HEK293 (cell line): ENCODE results near the gene GAL.

Experiments
- CTCF ChIA-PET: fragments of 350-600 bp; formaldehyde crosslinking; extraction: SDS; loops from one replicate; lab custom pipeline; 2021; ENCODE audit warnings: antibody characterized with exemption; lab: Yijun Ruan, JAX
- POLR2A ChIA-PET: fragments of 300-600 bp; formaldehyde crosslinking; extraction: SDS; loops from one replicate; lab custom pipeline; 2020; ENCODE audit warnings: antibody characterized with exemption, inconsistent platforms; lab: Yijun Ruan, JAX
- H3K27ac ChIP-seq: fragments of 200-500 bp; sonication (Bioruptor generic); 2 replicates; pipeline ENCODE4 v1.5.1; 2014; ENCODE audit warnings: low read depth, low read length, control low read depth, inconsistent platforms; ENCODE audit errors: extremely low read depth
- H3K36me3 ChIP-seq, 2 experiments: fragments of 200-500 bp in 1 of 2; sonication (Bioruptor generic) in 1 of 2; 1 replicate in 1 of 2; 2 replicates in 1 of 2; pipeline ENCODE4 v1.5.1; 2014 to 2017; ENCODE audit warnings: inconsistent platforms in 2 of 2, low read length in 2 of 2; ENCODE audit not compliant: control insufficient read depth in 2 of 2, insufficient read depth in 1 of 2
- H3K4me1 ChIP-seq: fragments of 200-500 bp; sonication (Bioruptor generic); 2 replicates; pipeline ENCODE4 v1.5.1; 2014; ENCODE audit warnings: mild to moderate bottlenecking, low read length, inconsistent platforms; ENCODE audit not compliant: control insufficient read depth, insufficient read depth
- H3K4me3 ChIP-seq: 2 replicates; pipeline ENCODE4 v1.5.1; 2011; ENCODE audit warnings: low read depth, mild to moderate bottlenecking, control low read depth, low read length, moderate library complexity
- H3K9me3 ChIP-seq: fragments of 200-500 bp; sonication (Bioruptor generic); 2 replicates; pipeline ENCODE4 v1.5.1; 2014; ENCODE audit warnings: low read depth, low read length, inconsistent platforms; ENCODE audit not compliant: control insufficient read depth, insufficient read depth
- BCL11A ChIP-seq: fragments of 450-650 bp; formaldehyde crosslinking; IDR thresholded peaks from 2 replicates; pipeline ENCODE4 v1.5.1; 2016; ENCODE audit warnings: low read depth, missing biosample characterization, missing genetic modification characterization
- FEZF1 ChIP-seq: fragments of 450-650 bp; formaldehyde crosslinking; IDR thresholded peaks from 2 replicates; pipeline ENCODE4 v1.5.1; 2016; ENCODE audit warnings: missing biosample characterization, missing genetic modification characterization
- HOXA7 ChIP-seq: sonication (generic); formaldehyde crosslinking; IDR thresholded peaks from 2 replicates; pipeline ENCODE4 v1.8.1; 2022; ENCODE audit warnings: missing genetic modification reagents, borderline replicate concordance
- KLF1 ChIP-seq: fragments of 450-650 bp; formaldehyde crosslinking; IDR thresholded peaks from 2 replicates; pipeline ENCODE4 v1.5.1; 2016; ENCODE audit warnings: missing biosample characterization, missing genetic modification characterization
- KLF10 ChIP-seq: fragments of 450-650 bp; IDR thresholded peaks from 2 replicates; pipeline ENCODE4 v1.5.1; 2018; ENCODE audit warnings: missing biosample characterization, mild to moderate bottlenecking, missing genetic modification characterization
- SCRT1 ChIP-seq: fragments of 450-650 bp; formaldehyde crosslinking; IDR thresholded peaks from 2 replicates; pipeline ENCODE4 v1.5.1; 2016; ENCODE audit warnings: missing biosample characterization, missing genetic modification characterization, borderline replicate concordance
- SCRT2 ChIP-seq: fragments of 450-650 bp; formaldehyde crosslinking; IDR thresholded peaks from 2 replicates; pipeline ENCODE4 v1.5.1; 2016; ENCODE audit warnings: missing biosample characterization, missing genetic modification characterization
- TSHZ1 ChIP-seq: fragments of 450-650 bp; formaldehyde crosslinking; IDR thresholded peaks from 2 replicates; pipeline ENCODE4 v1.5.1; 2016; ENCODE audit warnings: missing biosample characterization, missing genetic modification characterization, borderline replicate concordance
- ZBTB44 ChIP-seq: fragments of 450-650 bp; IDR thresholded peaks from 2 replicates; pipeline ENCODE4 v1.5.1; 2018; ENCODE audit warnings: missing biosample characterization, mild to moderate bottlenecking, missing genetic modification characterization
- ZBTB48 ChIP-seq: fragments of 450-650 bp; formaldehyde crosslinking; IDR thresholded peaks from 2 replicates; pipeline ENCODE4 v1.5.1; 2016; ENCODE audit warnings: missing biosample characterization, missing genetic modification characterization
- ZNF155 ChIP-seq: fragments of 450-650 bp; formaldehyde crosslinking; IDR thresholded peaks from 2 replicates; pipeline ENCODE4 v1.5.1; 2016; ENCODE audit warnings: missing biosample characterization, missing genetic modification characterization
- ZNF157 ChIP-seq: fragments of 450-650 bp; formaldehyde crosslinking; IDR thresholded peaks from 2 replicates; pipeline ENCODE4 v1.5.1; 2016; ENCODE audit warnings: missing biosample characterization, missing genetic modification characterization
- ZNF350 ChIP-seq: fragments of 450-650 bp; formaldehyde crosslinking; IDR thresholded peaks from 2 replicates; pipeline ENCODE4 v1.5.0; 2017; ENCODE audit warnings: missing biosample characterization, mild to moderate bottlenecking, missing genetic modification characterization
- ZNF366 ChIP-seq: fragments of 450-650 bp; formaldehyde crosslinking; conservative IDR thresholded peaks from 2 replicates; pipeline ENCODE4 v1.5.1; 2016; ENCODE audit warnings: missing biosample characterization, missing genetic modification characterization
- ZNF561 ChIP-seq: fragments of 450-650 bp; IDR thresholded peaks from 2 replicates; pipeline ENCODE4 v1.5.1; 2018; ENCODE audit warnings: missing biosample characterization, missing genetic modification characterization, borderline replicate concordance
- ZNF621 ChIP-seq: fragments of 450-650 bp; formaldehyde crosslinking; IDR thresholded peaks from 2 replicates; pipeline ENCODE4 v1.5.1; 2017; ENCODE audit warnings: missing biosample characterization, missing genetic modification characterization
- TF ChIP-seq, protein P1 (sequence below): sonication (generic); formaldehyde crosslinking; IDR thresholded peaks from 2 replicates; pipeline ENCODE4 v1.8.1; 2022; ENCODE audit warnings: mild to moderate bottlenecking, moderate library complexity, missing genetic modification reagents
- TF ChIP-seq, protein P2 (sequence below): fragments of 450-650 bp; formaldehyde crosslinking; conservative IDR thresholded peaks from 2 replicates; pipeline ENCODE4 v1.5.1; 2016; ENCODE audit warnings: low read depth, missing biosample characterization, missing genetic modification characterization
- TF ChIP-seq, protein P3 (sequence below): fragments of 450-650 bp; formaldehyde crosslinking; IDR thresholded peaks from 2 replicates; pipeline ENCODE4 v1.5.1; 2016; ENCODE audit warnings: missing biosample characterization, missing genetic modification characterization, low read depth
- TF ChIP-seq, protein P4 (sequence below): fragments of 450-650 bp; formaldehyde crosslinking; IDR thresholded peaks from 2 replicates; pipeline ENCODE4 v1.5.1; 2016; ENCODE audit warnings: missing biosample characterization, missing genetic modification characterization

The GAL gene

DNA sequence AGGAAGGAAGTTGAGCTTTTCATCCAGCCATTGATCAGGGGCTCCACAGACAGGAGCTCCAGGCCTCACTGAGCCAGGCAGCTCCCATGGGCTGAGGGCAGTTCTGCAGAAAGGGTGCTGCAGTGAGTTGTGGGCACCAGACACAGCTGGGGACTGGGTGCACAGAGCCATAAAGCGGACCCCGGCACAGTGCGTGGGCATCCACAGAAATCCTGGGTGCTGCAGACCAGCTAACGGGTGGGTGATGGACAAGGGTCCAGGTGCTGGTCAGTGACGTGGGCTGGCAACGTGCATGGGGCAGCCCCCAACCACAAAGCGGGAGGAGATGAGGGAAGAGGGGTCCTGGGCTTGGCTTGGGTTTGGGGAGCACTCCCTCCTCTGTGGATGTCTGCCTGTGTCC, 19.4 kb upstream of the GAL start:
- ChIA-PET POLR2A (no interaction called here), CTCF (no interaction called here)
- Histone ChIP-seq H3K4me3 (no peak overlapping the region), H3K36me3 (no peaks in the 10 kb centered on the region), H3K27ac (no peak overlapping the region), H3K4me1 (no peaks in the 10 kb centered on the region), H3K9me3 (no peaks in the 10 kb centered on the region)
- TF ChIP-seq ZBTB44 (tag by site-specific recombination) (no peak), KLF10 (no peak), TSHZ1 (no peak), ZNF621 (tag by site-specific recombination) (no peak), ZNF157 (tag by site-specific recombination) (no peak), SCRT2 (tag by site-specific recombination) (no peak), KLF1 (tag by site-specific recombination) (no peak), ZNF350 (tag by site-specific recombination) (no peak), HOXA7 (CRISPR knock-in tag) (no peak), ZNF155 (tag by site-specific recombination) (no peak), BCL11A (no peak), ZBTB48 (tag by site-specific recombination) (no peak), SCRT1 (tag by site-specific recombination) (no peak), FEZF1 (tag by site-specific recombination) (no peak), ZNF366 (tag by site-specific recombination) (no peak), ZNF561 (tag by site-specific recombination) (no peak)
- TF ChIP-seq, protein P1, sequence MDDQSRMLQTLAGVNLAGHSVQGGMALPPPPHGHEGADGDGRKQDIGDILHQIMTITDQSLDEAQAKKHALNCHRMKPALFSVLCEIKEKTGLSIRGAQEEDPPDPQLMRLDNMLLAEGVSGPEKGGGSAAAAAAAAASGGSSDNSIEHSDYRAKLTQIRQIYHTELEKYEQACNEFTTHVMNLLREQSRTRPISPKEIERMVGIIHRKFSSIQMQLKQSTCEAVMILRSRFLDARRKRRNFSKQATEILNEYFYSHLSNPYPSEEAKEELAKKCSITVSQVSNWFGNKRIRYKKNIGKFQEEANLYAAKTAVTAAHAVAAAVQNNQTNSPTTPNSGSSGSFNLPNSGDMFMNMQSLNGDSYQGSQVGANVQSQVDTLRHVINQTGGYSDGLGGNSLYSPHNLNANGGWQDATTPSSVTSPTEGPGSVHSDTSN: no peak
- TF ChIP-seq, protein P2, sequence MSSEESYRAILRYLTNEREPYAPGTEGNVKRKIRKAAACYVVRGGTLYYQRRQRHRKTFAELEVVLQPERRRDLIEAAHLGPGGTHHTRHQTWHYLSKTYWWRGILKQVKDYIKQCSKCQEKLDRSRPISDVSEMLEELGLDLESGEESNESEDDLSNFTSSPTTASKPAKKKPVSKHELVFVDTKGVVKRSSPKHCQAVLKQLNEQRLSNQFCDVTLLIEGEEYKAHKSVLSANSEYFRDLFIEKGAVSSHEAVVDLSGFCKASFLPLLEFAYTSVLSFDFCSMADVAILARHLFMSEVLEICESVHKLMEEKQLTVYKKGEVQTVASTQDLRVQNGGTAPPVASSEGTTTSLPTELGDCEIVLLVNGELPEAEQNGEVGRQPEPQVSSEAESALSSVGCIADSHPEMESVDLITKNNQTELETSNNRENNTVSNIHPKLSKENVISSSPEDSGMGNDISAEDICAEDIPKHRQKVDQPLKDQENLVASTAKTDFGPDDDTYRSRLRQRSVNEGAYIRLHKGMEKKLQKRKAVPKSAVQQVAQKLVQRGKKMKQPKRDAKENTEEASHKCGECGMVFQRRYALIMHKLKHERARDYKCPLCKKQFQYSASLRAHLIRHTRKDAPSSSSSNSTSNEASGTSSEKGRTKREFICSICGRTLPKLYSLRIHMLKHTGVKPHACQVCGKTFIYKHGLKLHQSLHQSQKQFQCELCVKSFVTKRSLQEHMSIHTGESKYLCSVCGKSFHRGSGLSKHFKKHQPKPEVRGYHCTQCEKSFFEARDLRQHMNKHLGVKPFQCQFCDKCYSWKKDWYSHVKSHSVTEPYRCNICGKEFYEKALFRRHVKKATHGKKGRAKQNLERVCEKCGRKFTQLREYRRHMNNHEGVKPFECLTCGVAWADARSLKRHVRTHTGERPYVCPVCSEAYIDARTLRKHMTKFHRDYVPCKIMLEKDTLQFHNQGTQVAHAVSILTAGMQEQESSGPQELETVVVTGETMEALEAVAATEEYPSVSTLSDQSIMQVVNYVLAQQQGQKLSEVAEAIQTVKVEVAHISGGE: no peak
- TF ChIP-seq, protein P3, sequence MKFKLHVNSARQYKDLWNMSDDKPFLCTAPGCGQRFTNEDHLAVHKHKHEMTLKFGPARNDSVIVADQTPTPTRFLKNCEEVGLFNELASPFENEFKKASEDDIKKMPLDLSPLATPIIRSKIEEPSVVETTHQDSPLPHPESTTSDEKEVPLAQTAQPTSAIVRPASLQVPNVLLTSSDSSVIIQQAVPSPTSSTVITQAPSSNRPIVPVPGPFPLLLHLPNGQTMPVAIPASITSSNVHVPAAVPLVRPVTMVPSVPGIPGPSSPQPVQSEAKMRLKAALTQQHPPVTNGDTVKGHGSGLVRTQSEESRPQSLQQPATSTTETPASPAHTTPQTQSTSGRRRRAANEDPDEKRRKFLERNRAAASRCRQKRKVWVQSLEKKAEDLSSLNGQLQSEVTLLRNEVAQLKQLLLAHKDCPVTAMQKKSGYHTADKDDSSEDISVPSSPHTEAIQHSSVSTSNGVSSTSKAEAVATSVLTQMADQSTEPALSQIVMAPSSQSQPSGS (tag by site-specific recombination): no peak
- TF ChIP-seq, protein P4, sequence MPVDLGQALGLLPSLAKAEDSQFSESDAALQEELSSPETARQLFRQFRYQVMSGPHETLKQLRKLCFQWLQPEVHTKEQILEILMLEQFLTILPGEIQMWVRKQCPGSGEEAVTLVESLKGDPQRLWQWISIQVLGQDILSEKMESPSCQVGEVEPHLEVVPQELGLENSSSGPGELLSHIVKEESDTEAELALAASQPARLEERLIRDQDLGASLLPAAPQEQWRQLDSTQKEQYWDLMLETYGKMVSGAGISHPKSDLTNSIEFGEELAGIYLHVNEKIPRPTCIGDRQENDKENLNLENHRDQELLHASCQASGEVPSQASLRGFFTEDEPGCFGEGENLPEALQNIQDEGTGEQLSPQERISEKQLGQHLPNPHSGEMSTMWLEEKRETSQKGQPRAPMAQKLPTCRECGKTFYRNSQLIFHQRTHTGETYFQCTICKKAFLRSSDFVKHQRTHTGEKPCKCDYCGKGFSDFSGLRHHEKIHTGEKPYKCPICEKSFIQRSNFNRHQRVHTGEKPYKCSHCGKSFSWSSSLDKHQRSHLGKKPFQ (tag by site-specific recombination): no peak
